Vagina (tissue), 2 donors: ENCODE data around the gene FAM163B.

Experiments
- POLR2A ChIP-seq, 2 donors: fragments of 450-650 bp; IDR thresholded peaks; one replicate each; pipeline ENCODE4 v1.6.1; 2017; ENCODE audit warnings: antibody characterized with exemption in 2 of 2, mild to moderate bottlenecking in 2 of 2, moderate library complexity in 2 of 2
- POLR2AphosphoS5 ChIP-seq, 2 donors: sonication (generic); formaldehyde crosslinking; IDR thresholded peaks; one replicate each; pipeline ENCODE4 v1.9.0; 2017; ENCODE audit warnings: antibody characterized with exemption in 2 of 2, mild to moderate bottlenecking in 2 of 2, low read depth in 1 of 2; ENCODE audit not compliant: insufficient read depth in 1 of 2
- TF ChIP-seq, protein P1 (sequence below), 3 experiments: fragments of 450-650 bp in 2 of 3; fragments of 200-600 bp in 1 of 3; sonication (generic) in 1 of 3; IDR thresholded peaks; one replicate each; pipeline ENCODE4 v1.5.1; 2017 to 2019; ENCODE audit warnings: antibody characterized with exemption in 3 of 3, mild to moderate bottlenecking in 2 of 3, moderate library complexity in 2 of 3

DNA sequence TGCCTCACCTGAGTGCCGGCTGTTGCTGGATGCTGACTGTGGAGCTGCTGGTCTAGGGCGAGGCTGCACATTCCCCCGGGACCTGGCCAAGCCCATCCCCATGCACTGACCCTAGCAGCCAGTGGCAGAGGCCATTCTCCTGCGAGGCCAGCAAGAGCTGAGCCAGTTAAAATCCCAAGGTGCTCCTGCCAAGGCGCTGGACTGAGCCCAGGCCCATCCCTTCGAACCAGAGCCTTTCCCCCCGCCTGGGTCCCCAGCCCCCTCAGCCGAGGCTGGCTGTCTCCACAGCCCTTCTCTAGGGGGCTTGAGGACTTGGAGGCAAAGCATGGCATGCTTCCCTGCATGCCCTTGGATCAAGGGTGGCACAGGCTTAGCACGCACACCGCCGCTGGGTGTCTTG lies 73.1 kb downstream of the FAM163B start:
- TF ChIP-seq, protein P1, sequence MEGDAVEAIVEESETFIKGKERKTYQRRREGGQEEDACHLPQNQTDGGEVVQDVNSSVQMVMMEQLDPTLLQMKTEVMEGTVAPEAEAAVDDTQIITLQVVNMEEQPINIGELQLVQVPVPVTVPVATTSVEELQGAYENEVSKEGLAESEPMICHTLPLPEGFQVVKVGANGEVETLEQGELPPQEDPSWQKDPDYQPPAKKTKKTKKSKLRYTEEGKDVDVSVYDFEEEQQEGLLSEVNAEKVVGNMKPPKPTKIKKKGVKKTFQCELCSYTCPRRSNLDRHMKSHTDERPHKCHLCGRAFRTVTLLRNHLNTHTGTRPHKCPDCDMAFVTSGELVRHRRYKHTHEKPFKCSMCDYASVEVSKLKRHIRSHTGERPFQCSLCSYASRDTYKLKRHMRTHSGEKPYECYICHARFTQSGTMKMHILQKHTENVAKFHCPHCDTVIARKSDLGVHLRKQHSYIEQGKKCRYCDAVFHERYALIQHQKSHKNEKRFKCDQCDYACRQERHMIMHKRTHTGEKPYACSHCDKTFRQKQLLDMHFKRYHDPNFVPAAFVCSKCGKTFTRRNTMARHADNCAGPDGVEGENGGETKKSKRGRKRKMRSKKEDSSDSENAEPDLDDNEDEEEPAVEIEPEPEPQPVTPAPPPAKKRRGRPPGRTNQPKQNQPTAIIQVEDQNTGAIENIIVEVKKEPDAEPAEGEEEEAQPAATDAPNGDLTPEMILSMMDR (IDR thresholded peaks at IDR 0.05), result no peak
- no peak for TF ChIP-seq POLR2AphosphoS5 (IDR thresholded peaks at IDR 0.05; ENCODE audit: insufficient read depth in 1 of 2, low read depth in 1 of 2)
- no peak for TF ChIP-seq POLR2A (IDR thresholded peaks at IDR 0.05)
